CMK (cell line): Measurements from ENCODE around the gene GYS2.

Experiments
- DNase-seq: peaks from one replicate; pipeline ENCODE4 v3.0.0-alpha.2; 2010; ENCODE audit warnings: low read depth

Gene GYS2

DNA sequence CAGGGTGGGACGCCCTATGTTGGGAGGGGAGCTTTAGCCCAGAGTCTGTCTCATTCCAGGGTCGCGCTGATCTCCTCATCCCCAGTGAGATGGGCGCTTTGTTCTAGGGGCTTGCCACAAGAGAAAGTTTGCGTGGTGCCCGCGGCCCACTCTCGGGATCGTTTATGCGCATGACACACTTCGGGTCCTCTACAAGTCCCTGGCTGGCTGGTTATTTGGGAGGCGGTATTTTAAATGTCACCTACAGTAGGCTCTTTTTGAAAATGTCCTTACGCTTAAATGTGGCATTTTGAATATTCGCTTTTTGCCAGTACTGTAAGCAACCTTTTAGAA lies 102.5 kb downstream of the GYS2 start:
- DNase-seq, result no peak

DNA sequence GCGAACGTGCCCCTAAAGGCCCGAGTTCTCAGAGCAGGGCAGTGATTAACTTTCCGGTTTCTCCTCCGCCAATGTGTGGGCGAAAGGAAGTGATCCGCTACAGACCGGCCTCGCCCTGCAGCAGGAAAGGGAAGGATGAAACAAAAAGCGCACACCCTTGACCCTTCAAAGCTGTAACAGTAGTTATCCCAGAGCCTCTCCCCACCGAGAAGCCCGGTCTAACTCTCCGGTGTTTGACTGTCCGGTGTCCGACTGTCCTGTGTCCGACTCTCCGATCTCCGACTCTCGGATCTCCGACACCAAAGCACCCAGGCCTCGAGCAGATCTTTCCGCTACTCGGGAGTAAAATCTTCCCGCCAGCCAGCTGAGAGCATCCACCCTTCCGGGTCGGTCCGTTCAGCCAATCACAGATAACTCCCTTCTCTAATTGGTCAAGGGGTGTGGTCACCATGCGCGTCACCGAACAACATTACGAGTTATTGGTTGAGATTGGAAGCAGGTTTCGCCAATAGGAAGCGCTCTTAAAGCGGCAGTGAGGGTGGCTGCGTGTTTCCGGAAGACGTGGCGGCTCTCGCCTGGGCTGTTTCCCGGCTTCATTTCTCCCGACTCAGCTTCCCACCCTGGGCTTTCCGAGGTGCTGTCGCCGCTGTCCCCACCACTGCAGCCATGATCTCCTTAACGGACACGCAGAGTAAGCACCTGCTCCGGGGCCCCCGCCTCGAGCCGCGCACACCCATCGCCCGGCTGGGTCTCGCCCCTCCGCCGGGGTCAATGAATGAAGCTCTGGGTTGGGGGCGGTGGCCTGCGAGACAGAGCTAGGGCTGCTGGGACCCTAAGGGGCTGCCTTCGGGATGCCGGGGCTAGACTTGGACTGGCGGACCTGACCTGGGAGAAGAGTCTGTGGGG lies 103.1 kb downstream of the GYS2 start, which contains the start of the genes GOLT1B and RECQL:
TSS of gene GOLT1B (plus strand) at position 532 of the 906 bp plus-strand sequence. CDS start at position 667, 135 bp downstream.
TSS of gene RECQL (minus strand) at position 378 of the 906 bp plus-strand sequence. CDS start 2,065 bp downstream, outside the sequence.
- peak; percentile 88 for DNase-seq

DNA sequence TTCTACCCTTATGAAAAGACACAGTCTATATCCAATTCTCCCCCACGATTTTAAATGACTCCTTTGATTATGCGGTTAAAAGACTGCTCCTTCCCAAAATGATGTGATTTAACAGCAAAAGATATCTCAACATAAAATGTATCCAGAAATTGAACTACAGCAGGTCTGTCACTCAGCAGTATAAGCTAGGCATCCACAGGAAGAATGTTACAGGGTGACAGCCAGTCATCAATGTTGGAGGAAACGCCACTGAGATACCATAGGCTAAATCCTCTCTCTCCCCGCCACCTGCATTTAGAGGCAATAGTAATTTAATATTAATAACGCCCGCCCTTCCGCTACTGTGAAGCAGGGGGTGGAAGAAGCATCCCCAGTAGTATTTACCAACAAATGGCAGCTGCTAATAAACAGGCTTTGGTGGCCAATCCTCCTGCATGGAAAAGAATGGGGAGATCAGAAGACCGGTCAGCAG lies 103.8 kb downstream of the GYS2 start:
- DNase-seq, result no peak

DNA sequence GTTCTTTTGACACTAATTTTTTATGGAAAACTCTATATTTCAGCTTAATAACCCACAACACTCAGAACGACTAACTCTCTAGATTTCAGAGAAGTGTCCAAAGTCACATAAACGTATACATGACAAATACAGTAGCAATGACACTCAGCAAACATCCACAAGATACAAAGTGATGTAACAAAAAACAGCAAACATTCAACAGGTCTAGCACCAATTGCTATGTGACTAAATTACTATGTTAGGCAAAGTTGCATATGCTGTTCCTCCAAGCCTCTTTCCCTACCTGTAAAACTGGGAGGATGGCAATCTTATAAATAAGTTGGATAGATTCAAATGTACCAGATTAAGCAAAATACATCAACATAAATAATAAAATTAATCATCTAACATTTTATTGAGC lies 104.9 kb downstream of the GYS2 start:
- no peak for DNase-seq
